ENCODE measurements around the gene HYKK. TPM values are rescaled to one million over a fixed set of nuclear protein-coding genes. Genes with fewer than 3 reads are reported as not detected.

HYKK gene
- total and polyA plus RNA-seq, 2 donors (not counting 1 experiment from before 2014, with no cell fraction given), result 0.28 to 0.42 TPM

DNA sequence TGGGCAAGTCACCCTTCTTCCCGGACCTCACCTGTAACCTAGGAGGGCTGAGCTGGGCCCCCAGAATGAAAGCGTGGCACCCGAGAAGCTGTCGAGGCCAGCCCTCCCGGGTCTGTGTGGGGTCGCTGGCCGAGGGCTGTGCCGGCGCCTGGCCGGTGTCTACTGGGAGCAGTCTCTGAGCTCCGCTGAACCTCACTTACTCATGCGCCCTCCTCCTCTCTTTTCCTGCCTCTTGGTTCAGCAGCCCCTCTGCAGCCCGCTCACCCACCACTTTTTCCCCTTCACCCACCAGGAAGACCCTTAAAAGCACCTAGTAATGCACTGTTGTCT is 419 bp downstream of the HYKK start:
- H3K4me1 Mint-ChIP-seq, result peaks cover 16% of the 10 kb centered on the region
- ChIA-PET POLR2A (no interaction called here), CTCF (no interaction called here)
- no peaks in the 10 kb centered on the region for H3K79me2 ChIP-seq (ENCODE audit: control insufficient read depth, insufficient read depth, low read length)
- no peak overlapping the region for H3K27ac Mint-ChIP-seq
- under 1% methylated on average over 12 of the region's 13 CpGs for WGBS (ENCODE audit: insufficient coverage)
- intact Hi-C loops (cut with micrococcal nuclease), result loop anchor here (1.0 kb wide), 1 partner anchor 33 kb away; the partner anchor contains the start of gene PSMA4
- H4K20me1 ChIP-seq (ENCODE audit: control insufficient read depth, insufficient read depth, low read length, poor library complexity, severe bottlenecking), result no peaks in the 10 kb centered on the region
- peak overlapping the region; percentile 88 for H3K9ac ChIP-seq (ENCODE audit: low read length)
- H3K36me3 ChIP-seq (replicated peaks in 1 of 2; ENCODE audit: control extremely low read depth in 1 of 2, control insufficient read depth in 1 of 2, extremely low read depth in 1 of 2, insufficient read depth in 2 of 2, low read length in 1 of 2), result no peaks in the 10 kb centered on the region
- peak overlapping the region; percentile 91 for H3K4me2 ChIP-seq (replicated peaks; ENCODE audit: low read depth, low read length, poor library complexity, severe bottlenecking)
- peaks cover 0 to 18% (median 6%) of the 10 kb centered on the region in 4 experiments for H3K27me3 ChIP-seq (replicated peaks in 1 of 4; ENCODE audit: control extremely low read depth in 1 of 4, control insufficient read depth in 3 of 4, insufficient read depth in 4 of 4, low read length in 3 of 4)
- H3K9me3 ChIP-seq (ENCODE audit: control extremely low read depth in 1 of 3, control insufficient read depth in 2 of 3, insufficient read depth in 1 of 3, low read length in 2 of 3), result no peaks in the 10 kb centered on the region
- H3K4me3 ChIP-seq (ENCODE audit: control extremely low read depth in 1 of 5, extremely low read depth in 1 of 5, insufficient read depth in 1 of 5, low read depth in 2 of 5, low read length in 4 of 5), result peak overlapping the region in 4 of 5 experiments; percentile 60 to 96 (median 71)
- H3K27me3 Mint-ChIP-seq, result peaks cover 20% of the 10 kb centered on the region
- H2AFZ ChIP-seq (ENCODE audit: insufficient read depth, low read depth, low read length, poor library complexity, severe bottlenecking), result peak overlapping the region; percentile 95
- H3K27ac ChIP-seq (ENCODE audit: low read length in 2 of 2), result no peak overlapping the region
- peak overlapping the region; percentile 90 for H3K4me3 Mint-ChIP-seq
- TF ChIP-seq, protein P1, sequence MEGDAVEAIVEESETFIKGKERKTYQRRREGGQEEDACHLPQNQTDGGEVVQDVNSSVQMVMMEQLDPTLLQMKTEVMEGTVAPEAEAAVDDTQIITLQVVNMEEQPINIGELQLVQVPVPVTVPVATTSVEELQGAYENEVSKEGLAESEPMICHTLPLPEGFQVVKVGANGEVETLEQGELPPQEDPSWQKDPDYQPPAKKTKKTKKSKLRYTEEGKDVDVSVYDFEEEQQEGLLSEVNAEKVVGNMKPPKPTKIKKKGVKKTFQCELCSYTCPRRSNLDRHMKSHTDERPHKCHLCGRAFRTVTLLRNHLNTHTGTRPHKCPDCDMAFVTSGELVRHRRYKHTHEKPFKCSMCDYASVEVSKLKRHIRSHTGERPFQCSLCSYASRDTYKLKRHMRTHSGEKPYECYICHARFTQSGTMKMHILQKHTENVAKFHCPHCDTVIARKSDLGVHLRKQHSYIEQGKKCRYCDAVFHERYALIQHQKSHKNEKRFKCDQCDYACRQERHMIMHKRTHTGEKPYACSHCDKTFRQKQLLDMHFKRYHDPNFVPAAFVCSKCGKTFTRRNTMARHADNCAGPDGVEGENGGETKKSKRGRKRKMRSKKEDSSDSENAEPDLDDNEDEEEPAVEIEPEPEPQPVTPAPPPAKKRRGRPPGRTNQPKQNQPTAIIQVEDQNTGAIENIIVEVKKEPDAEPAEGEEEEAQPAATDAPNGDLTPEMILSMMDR (IDR thresholded peaks at IDR 0.05), result no peak
- no peak for TF ChIP-seq EZH2 (IDR thresholded peaks at IDR 0.05; ENCODE audit: borderline replicate concordance, insufficient read depth, low read depth, low read length, poor library complexity, severe bottlenecking)
- H3K9me3 Mint-ChIP-seq (ENCODE audit: insufficient read depth), result no peaks in the 10 kb centered on the region
- peaks cover 10 to 14% of the 10 kb centered on the region in 2 donors for H3K4me1 ChIP-seq (ENCODE audit: control insufficient read depth in 2 of 2, insufficient read depth in 2 of 2, low read length in 2 of 2)
- DNase-seq (no peak), ATAC-seq (ENCODE audit: low read depth) (peak; percentile 32)

DNA sequence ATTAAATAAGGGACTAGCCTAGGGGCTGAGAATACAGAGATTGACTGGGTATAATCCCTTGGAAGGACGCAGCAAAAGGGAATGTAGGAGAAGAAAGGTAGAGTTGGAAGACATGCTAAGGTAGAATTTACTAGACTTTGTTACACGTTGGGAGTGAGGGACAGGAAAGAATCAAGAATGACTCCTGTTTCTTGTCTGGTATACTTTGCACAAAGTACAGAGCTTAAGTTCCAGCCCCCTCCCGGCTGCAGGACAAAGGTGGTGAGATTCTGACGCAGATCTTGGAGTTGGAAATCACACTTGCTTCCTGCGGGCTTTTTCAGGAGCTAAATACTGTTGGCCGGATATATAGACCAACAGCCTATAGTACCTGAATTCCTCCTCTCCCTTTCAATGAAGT is 895 bp downstream of the HYKK start:
- peaks cover 22% of the 10 kb centered on the region for H3K27me3 Mint-ChIP-seq
- peak overlapping the region; percentile 90 for H3K4me3 Mint-ChIP-seq
- H3K9me3 Mint-ChIP-seq (ENCODE audit: insufficient read depth), result no peaks in the 10 kb centered on the region
- Histone ChIP-seq H3K79me2 (ENCODE audit: control insufficient read depth, insufficient read depth, low read length) (no peaks in the 10 kb centered on the region), H3K4me1 (ENCODE audit: control insufficient read depth in 2 of 2, insufficient read depth in 2 of 2, low read length in 2 of 2) (peaks cover 10 to 14% of the 10 kb centered on the region in 2 donors), H3K36me3 (replicated peaks in 1 of 2; ENCODE audit: control extremely low read depth in 1 of 2, control insufficient read depth in 1 of 2, extremely low read depth in 1 of 2, insufficient read depth in 2 of 2, low read length in 1 of 2) (no peaks in the 10 kb centered on the region), H3K9me3 (ENCODE audit: control extremely low read depth in 1 of 3, control insufficient read depth in 2 of 3, insufficient read depth in 1 of 3, low read length in 2 of 3) (no peaks in the 10 kb centered on the region), H3K9ac (ENCODE audit: low read length) (peak overlapping the region; percentile 88), H2AFZ (ENCODE audit: insufficient read depth, low read depth, low read length, poor library complexity, severe bottlenecking) (peak overlapping the region; percentile 95), H3K27ac (ENCODE audit: low read length in 2 of 2) (no peak overlapping the region), H4K20me1 (ENCODE audit: control insufficient read depth, insufficient read depth, low read length, poor library complexity, severe bottlenecking) (no peaks in the 10 kb centered on the region), H3K27me3 (replicated peaks in 1 of 4; ENCODE audit: control extremely low read depth in 1 of 4, control insufficient read depth in 3 of 4, insufficient read depth in 4 of 4, low read length in 3 of 4) (peaks cover 0 to 18% (median 6%) of the 10 kb centered on the region in 4 experiments), H3K4me3 (ENCODE audit: control extremely low read depth in 1 of 5, extremely low read depth in 1 of 5, insufficient read depth in 1 of 5, low read depth in 2 of 5, low read length in 4 of 5) (peak overlapping the region in 3 of 5 experiments; percentile 70 to 96 (median 72)), H3K4me2 (replicated peaks; ENCODE audit: low read depth, low read length, poor library complexity, severe bottlenecking) (peak overlapping the region; percentile 91)
- WGBS (ENCODE audit: insufficient coverage), result 34% methylated on average over 3 of the region's 6 CpGs
- ATAC-seq (ENCODE audit: low read depth) (no peak), DNase-seq (no peak)
- POLR2A ChIA-PET, result no interaction called here
- CTCF ChIA-PET, result no interaction called here
- no peak overlapping the region for H3K27ac Mint-ChIP-seq
- intact Hi-C loops (cut with micrococcal nuclease), result no loop called here
- no peak for TF ChIP-seq EZH2 (IDR thresholded peaks at IDR 0.05; ENCODE audit: borderline replicate concordance, insufficient read depth, low read depth, low read length, poor library complexity, severe bottlenecking)
- TF ChIP-seq, protein P1 (IDR thresholded peaks at IDR 0.05), result no peak
- H3K4me1 Mint-ChIP-seq, result peaks cover 16% of the 10 kb centered on the region
